ENCODE data around the gene TMEM41B.

The TMEM41B gene

GRCh38 chr11:9316334-9316733, 1.9 kb upstream of the TMEM41B start:
- Histone ChIP-seq H3K9me3 (ENCODE audit: insufficient read depth, low read length) (no peaks in the 10 kb centered on the region), H3K4me3 (ENCODE audit: insufficient read depth, low read length, poor library complexity, severe bottlenecking) (no peak overlapping the region), H3F3A (ENCODE audit: insufficient read depth) (peaks cover 13% of the 10 kb centered on the region; the same call in 1 of the 2 replicates), H3K27me3 (ENCODE audit: low read length) (no peaks in the 10 kb centered on the region), H4K20me1 (ENCODE audit: low read depth, low read length) (peaks cover 6% of the 10 kb centered on the region; the same call in 1 of the 2 replicates), H3K9me2 (replicated peaks; ENCODE audit: insufficient read depth, low read length) (no peaks in the 10 kb centered on the region), H3K4me2 (ENCODE audit: low read depth, low read length, poor library complexity, severe bottlenecking) (no peak overlapping the region), H3K27ac (ENCODE audit: low read depth, low read length) (no peak overlapping the region), H3K9ac (ENCODE audit: low read length) (no peak overlapping the region), H3K36me3 (ENCODE audit: low read length) (no peaks in the 10 kb centered on the region), H3K79me2 (ENCODE audit: insufficient read depth, low read length) (peaks cover 30% of the 10 kb centered on the region), H2AFZ (ENCODE audit: low read depth, low read length, severe bottlenecking) (no peak overlapping the region)
- no peak for TF ChIP-seq EZH2phosphoT487 (conservative IDR thresholded peaks at IDR 0.05; ENCODE audit: low read length)
- no peak for TF ChIP-seq CTCF (IDR thresholded peaks at IDR 0.05; ENCODE audit: insufficient read depth, low read length, poor library complexity, severe bottlenecking)

GRCh38 chr11:9315078-9315688, 790 bp upstream of the TMEM41B start:
- Histone ChIP-seq H2AFZ (ENCODE audit: low read depth, low read length, severe bottlenecking) (peak overlapping the region; percentile 82), H3K4me2 (ENCODE audit: low read depth, low read length, poor library complexity, severe bottlenecking) (peak overlapping the region; percentile 74)

GRCh38 chr11:9313648-9314290, 624 bp downstream of the TMEM41B start:
- Histone ChIP-seq H3K36me3 (ENCODE audit: low read length) (no peaks in the 10 kb centered on the region), H3F3A (ENCODE audit: insufficient read depth) (peaks cover 13% of the 10 kb centered on the region; the same call in 1 of the 2 replicates), H3K27ac (ENCODE audit: low read depth, low read length) (peak overlapping the region; percentile 75), H3K9me3 (ENCODE audit: insufficient read depth, low read length) (no peaks in the 10 kb centered on the region), H3K9me2 (replicated peaks; ENCODE audit: insufficient read depth, low read length) (no peaks in the 10 kb centered on the region), H3K27me3 (ENCODE audit: low read length) (no peaks in the 10 kb centered on the region), H3K4me3 (ENCODE audit: insufficient read depth, low read length, poor library complexity, severe bottlenecking) (peak overlapping the region; percentile 83), H4K20me1 (ENCODE audit: low read depth, low read length) (peaks cover 6% of the 10 kb centered on the region; the same call in 1 of the 2 replicates), H2AFZ (ENCODE audit: low read depth, low read length, severe bottlenecking) (peak overlapping the region; percentile 77), H3K9ac (ENCODE audit: low read length) (peak overlapping the region; percentile 94), H3K79me2 (ENCODE audit: insufficient read depth, low read length) (peaks cover 56% of the 10 kb centered on the region), H3K4me2 (ENCODE audit: low read depth, low read length, poor library complexity, severe bottlenecking) (peak overlapping the region; percentile 91)
- TF ChIP-seq EZH2phosphoT487 (conservative IDR thresholded peaks at IDR 0.05; ENCODE audit: low read length) (no peak), CTCF (IDR thresholded peaks at IDR 0.05; ENCODE audit: insufficient read depth, low read length, poor library complexity, severe bottlenecking) (no peak)

More at GRCh38 chr11:9315078-9315688, 790 bp upstream of the TMEM41B start:
- Histone ChIP-seq H3K9me3 (ENCODE audit: insufficient read depth, low read length) (no peaks in the 10 kb centered on the region), H3K36me3 (ENCODE audit: low read length) (no peaks in the 10 kb centered on the region), H3K27me3 (ENCODE audit: low read length) (no peaks in the 10 kb centered on the region), H3K9ac (ENCODE audit: low read length) (peak overlapping the region; percentile 61), H3K4me3 (ENCODE audit: insufficient read depth, low read length, poor library complexity, severe bottlenecking) (peak overlapping the region; percentile 52), H3K9me2 (replicated peaks; ENCODE audit: insufficient read depth, low read length) (no peaks in the 10 kb centered on the region), H3K27ac (ENCODE audit: low read depth, low read length) (peak overlapping the region; percentile 66), H3F3A (ENCODE audit: insufficient read depth) (peaks cover 13% of the 10 kb centered on the region; the same call in 1 of the 2 replicates), H4K20me1 (ENCODE audit: low read depth, low read length) (peaks cover 6% of the 10 kb centered on the region; the same call in 1 of the 2 replicates), H3K79me2 (ENCODE audit: insufficient read depth, low read length) (peaks cover 42% of the 10 kb centered on the region)
- TF ChIP-seq CTCF (IDR thresholded peaks at IDR 0.05; ENCODE audit: insufficient read depth, low read length, poor library complexity, severe bottlenecking) (no peak), EZH2phosphoT487 (conservative IDR thresholded peaks at IDR 0.05; ENCODE audit: low read length) (no peak)
